ENCODE data around the gene ECD. TPM values are rescaled to one million over a fixed set of nuclear protein-coding genes. Genes with fewer than 3 reads are reported as not detected.

Gene ECD
- total RNA-seq, 2 experiments from 2014 or later, result 50.5 to 57.7 TPM

- TF ChIP-seq CTCF (IDR thresholded peaks at IDR 0.05), result no peak
- ATAC-seq (ENCODE audit: poor library complexity) (no peak), DNase-seq (no peak)
- peaks cover 19% of the 10 kb centered on the region for H3K36me3 ChIP-seq (ENCODE audit: insufficient read depth, low read length)
- ChIA-PET POLR2A (no interaction called here), CTCF (no interaction called here)
- intact Hi-C loops (cut with DNase I, micrococcal nuclease), result no loop called here
- no peak overlapping the region for H3K27ac ChIP-seq (ENCODE audit: low read depth in 1 of 2, low read length in 2 of 2)
- no peaks in the 10 kb centered on the region for H3K4me1 ChIP-seq (ENCODE audit: insufficient read depth, low read length)
- no peak overlapping the region for H3K27ac Mint-ChIP-seq
- peaks cover 46% of the 10 kb centered on the region for H3K36me3 Mint-ChIP-seq (ENCODE audit: low read depth)
- H3K4me3 Mint-ChIP-seq, result no peak overlapping the region
- H3K4me3 ChIP-seq (ENCODE audit: low read length), result no peak overlapping the region
- no peaks in the 10 kb centered on the region for H3K9me3 Mint-ChIP-seq
- H3K27me3 ChIP-seq (ENCODE audit: control insufficient read depth in 1 of 2, insufficient read depth in 2 of 2, low read length in 2 of 2), result no peaks in the 10 kb centered on the region
- H3K4me1 Mint-ChIP-seq (ENCODE audit: low read depth), result no peaks in the 10 kb centered on the region
- no peaks in the 10 kb centered on the region for H3K27me3 Mint-ChIP-seq
- H3K9me3 ChIP-seq (ENCODE audit: control insufficient read depth in 1 of 2, insufficient read depth in 1 of 2, low read length in 2 of 2), result no peaks in the 10 kb centered on the region
Measured at GRCh38 chr10:73119952-73120351, 47.9 kb downstream of the ECD start.

GRCh38 chr10:73119457-73119856 is 48.4 kb downstream of the ECD start:
- DNase-seq (no peak), ATAC-seq (ENCODE audit: poor library complexity) (no peak)
- no peaks in the 10 kb centered on the region for H3K4me1 Mint-ChIP-seq (ENCODE audit: low read depth)
- H3K9me3 Mint-ChIP-seq, result no peaks in the 10 kb centered on the region
- Histone ChIP-seq H3K9me3 (ENCODE audit: control insufficient read depth in 1 of 2, insufficient read depth in 1 of 2, low read length in 2 of 2) (no peaks in the 10 kb centered on the region), H3K27ac (ENCODE audit: low read depth in 1 of 2, low read length in 2 of 2) (no peak overlapping the region), H3K4me3 (ENCODE audit: low read length) (no peak overlapping the region), H3K36me3 (ENCODE audit: insufficient read depth, low read length) (peaks cover 17% of the 10 kb centered on the region), H3K27me3 (ENCODE audit: control insufficient read depth in 1 of 2, insufficient read depth in 2 of 2, low read length in 2 of 2) (no peaks in the 10 kb centered on the region), H3K4me1 (ENCODE audit: insufficient read depth, low read length) (no peaks in the 10 kb centered on the region)
- TF ChIP-seq CTCF (IDR thresholded peaks at IDR 0.05), result no peak
- H3K27me3 Mint-ChIP-seq, result no peaks in the 10 kb centered on the region
- intact Hi-C loops (cut with DNase I, micrococcal nuclease), result no loop called here
- H3K4me3 Mint-ChIP-seq, result no peak overlapping the region
- H3K27ac Mint-ChIP-seq, result no peak overlapping the region
- H3K36me3 Mint-ChIP-seq (ENCODE audit: low read depth), result peaks cover 42% of the 10 kb centered on the region
- ChIA-PET CTCF (no interaction called here), POLR2A (no interaction called here)

- H3K4me3 Mint-ChIP-seq, result no peak overlapping the region
- no peak overlapping the region for H3K27ac ChIP-seq (ENCODE audit: low read depth in 1 of 2, low read length in 2 of 2)
- ATAC-seq (ENCODE audit: poor library complexity) (no peak), DNase-seq (no peak)
- no peak for TF ChIP-seq CTCF (IDR thresholded peaks at IDR 0.05)
- no peak overlapping the region for H3K27ac Mint-ChIP-seq
- ChIA-PET CTCF (no interaction called here), POLR2A (no interaction called here)
- H3K9me3 Mint-ChIP-seq, result no peaks in the 10 kb centered on the region
- H3K36me3 Mint-ChIP-seq (ENCODE audit: low read depth), result peaks cover 32% of the 10 kb centered on the region
- H3K4me3 ChIP-seq (ENCODE audit: low read length), result no peak overlapping the region
- no peaks in the 10 kb centered on the region for H3K4me1 ChIP-seq (ENCODE audit: insufficient read depth, low read length)
- H3K9me3 ChIP-seq (ENCODE audit: control insufficient read depth in 1 of 2, insufficient read depth in 1 of 2, low read length in 2 of 2), result no peaks in the 10 kb centered on the region
- H3K27me3 Mint-ChIP-seq, result no peaks in the 10 kb centered on the region
- H3K4me1 Mint-ChIP-seq (ENCODE audit: low read depth), result no peaks in the 10 kb centered on the region
- H3K36me3 ChIP-seq (ENCODE audit: insufficient read depth, low read length), result peaks cover 10% of the 10 kb centered on the region
- no peaks in the 10 kb centered on the region for H3K27me3 ChIP-seq (ENCODE audit: control insufficient read depth in 1 of 2, insufficient read depth in 2 of 2, low read length in 2 of 2)
- intact Hi-C loops (cut with DNase I, micrococcal nuclease), result no loop called here
Measured at GRCh38 chr10:73117976-73118743, 49.6 kb downstream of the ECD start.
